DND-41 (cell line): ENCODE results near the gene SWAP70.

Experiments used
- EZH2 ChIP-seq: IDR thresholded peaks from 3 replicates; pipeline ENCODE4 v1.6.1; 2012; ENCODE audit warnings: borderline replicate concordance, low read depth, mild to moderate bottlenecking, moderate library complexity, low read length, inconsistent platforms; ENCODE audit not compliant: severe bottlenecking
- TF ChIP-seq, protein P1 (sequence below): IDR thresholded peaks from 2 replicates; pipeline ENCODE4 v1.5.1; 2012; ENCODE audit warnings: borderline replicate concordance, low read length, moderate library complexity, mild to moderate bottlenecking; ENCODE audit not compliant: poor library complexity, severe bottlenecking; ENCODE audit errors: extremely low read depth

DNA sequence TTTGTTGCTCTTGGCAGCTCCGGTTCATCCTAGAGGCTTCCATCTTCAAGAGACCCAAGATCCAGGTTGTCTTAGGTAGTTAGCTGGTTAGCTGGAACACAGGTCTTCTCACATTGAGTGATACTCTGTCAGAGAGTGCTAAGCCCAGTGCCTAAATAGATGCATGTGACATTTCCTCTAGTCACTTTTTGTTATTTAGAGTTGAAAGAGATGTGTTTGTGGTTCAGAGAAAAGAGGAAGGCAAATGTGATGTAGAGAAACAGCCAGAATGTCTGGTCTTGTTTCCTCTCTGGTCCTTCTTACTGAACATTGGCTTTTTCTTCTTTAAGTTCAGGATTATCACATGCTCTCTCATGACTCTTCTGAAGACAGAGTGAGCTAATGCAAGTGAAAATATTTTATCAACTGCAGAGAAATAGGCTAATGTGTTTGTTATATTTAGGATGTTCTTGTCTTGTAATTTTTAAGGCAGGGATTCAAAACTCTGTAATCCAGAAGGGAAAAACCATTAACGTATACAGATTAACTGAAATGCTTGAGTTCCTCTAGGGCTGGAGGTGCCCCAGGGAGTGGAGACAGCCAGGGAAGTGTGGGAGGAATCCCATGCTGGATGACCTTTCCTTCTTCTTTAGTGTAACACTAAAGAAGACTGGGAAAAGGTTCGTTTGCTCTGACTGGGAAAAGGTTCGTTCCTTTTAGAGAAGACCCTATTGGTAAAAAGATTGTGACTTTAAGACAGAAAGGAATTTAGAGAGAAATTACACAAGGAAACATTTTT lies 75.4 kb downstream of the SWAP70 start:
- TF ChIP-seq, protein P1, sequence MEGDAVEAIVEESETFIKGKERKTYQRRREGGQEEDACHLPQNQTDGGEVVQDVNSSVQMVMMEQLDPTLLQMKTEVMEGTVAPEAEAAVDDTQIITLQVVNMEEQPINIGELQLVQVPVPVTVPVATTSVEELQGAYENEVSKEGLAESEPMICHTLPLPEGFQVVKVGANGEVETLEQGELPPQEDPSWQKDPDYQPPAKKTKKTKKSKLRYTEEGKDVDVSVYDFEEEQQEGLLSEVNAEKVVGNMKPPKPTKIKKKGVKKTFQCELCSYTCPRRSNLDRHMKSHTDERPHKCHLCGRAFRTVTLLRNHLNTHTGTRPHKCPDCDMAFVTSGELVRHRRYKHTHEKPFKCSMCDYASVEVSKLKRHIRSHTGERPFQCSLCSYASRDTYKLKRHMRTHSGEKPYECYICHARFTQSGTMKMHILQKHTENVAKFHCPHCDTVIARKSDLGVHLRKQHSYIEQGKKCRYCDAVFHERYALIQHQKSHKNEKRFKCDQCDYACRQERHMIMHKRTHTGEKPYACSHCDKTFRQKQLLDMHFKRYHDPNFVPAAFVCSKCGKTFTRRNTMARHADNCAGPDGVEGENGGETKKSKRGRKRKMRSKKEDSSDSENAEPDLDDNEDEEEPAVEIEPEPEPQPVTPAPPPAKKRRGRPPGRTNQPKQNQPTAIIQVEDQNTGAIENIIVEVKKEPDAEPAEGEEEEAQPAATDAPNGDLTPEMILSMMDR = no peak
- TF ChIP-seq EZH2 = no peak
